MCF 10A (cell line): ENCODE results near the gene ANGEL2. TPM values are rescaled to one million over a fixed set of nuclear protein-coding genes. Genes with fewer than 3 reads are reported as not detected.

Experiments used
- BruUV-seq: library from RNA; stranded (reverse); fragments of 400-500 nt; replicated peaks from 2 replicates; lab custom pipeline; 2021; lab: Mats Ljungman, UMichigan
- CTCF ChIA-PET: fragments of 300-600 bp; sonication (Branson Sonifier 250); formaldehyde crosslinking; extraction: SDS; loops from one replicate; lab custom pipeline; 2021; ENCODE audit warnings: antibody characterized with exemption, inconsistent platforms; lab: Yijun Ruan, JAX
- POLR2A ChIA-PET: fragments of 300-600, 350-650 bp; sonication (Branson Sonifier 250); formaldehyde crosslinking; extraction: SDS; loops from one replicate; lab custom pipeline; 2020; ENCODE audit warnings: antibody characterized with exemption, inconsistent platforms; lab: Yijun Ruan, JAX
- DNase-seq: peaks from one replicate; pipeline ENCODE4 v3.0.0-alpha.2; 2018; ENCODE audit not compliant: unreplicated experiment
- H3K27ac Mint-ChIP-seq: one replicate; pipeline ENCODE4 v1.8.0; 2022; ENCODE audit warnings: mild to moderate bottlenecking, low read depth, mixed read lengths; ENCODE audit not compliant: unreplicated experiment
- H3K27me3 Mint-ChIP-seq: one replicate; pipeline ENCODE4 v1.8.0; 2022; ENCODE audit warnings: mixed read lengths; ENCODE audit not compliant: insufficient read depth, unreplicated experiment
- H3K36me3 Mint-ChIP-seq: one replicate; pipeline ENCODE4 v1.8.0; 2022; ENCODE audit warnings: mild to moderate bottlenecking, moderate library complexity, mixed read lengths; ENCODE audit not compliant: insufficient read depth, unreplicated experiment
- H3K4me1 Mint-ChIP-seq: one replicate; pipeline ENCODE4 v1.8.0; 2022; ENCODE audit warnings: mixed read lengths; ENCODE audit not compliant: insufficient read depth, unreplicated experiment
- H3K4me3 Mint-ChIP-seq: one replicate; pipeline ENCODE4 v1.8.0; 2022; ENCODE audit warnings: mild to moderate bottlenecking, moderate library complexity, mixed read lengths; ENCODE audit not compliant: unreplicated experiment
- H3K9me3 Mint-ChIP-seq: one replicate; pipeline ENCODE4 v1.8.0; 2022; ENCODE audit warnings: mixed read lengths; ENCODE audit not compliant: unreplicated experiment
- CTCF ChIP-seq: fragments of 200-600 bp; IDR thresholded peaks from one replicate; pipeline ENCODE4 v1.8.0; 2022; ENCODE audit warnings: antibody characterized with exemption, mild to moderate bottlenecking; ENCODE audit not compliant: unreplicated experiment
- intact Hi-C: fragments of 100-400 bp; cut with micrococcal nuclease; formaldehyde crosslinking; loops from 2 replicates; pipeline ENCODE4 v1.14.1; 2022
- total RNA-seq: library from RNA; stranded (reverse); gene quantifications from 2 replicates; pipeline ENCODE4 v1.2.3, GENCODE V29; 2022

Gene ANGEL2
- total RNA-seq, 1 experiment from 2014 or later: 89.7 TPM

- Mint-ChIP-seq H3K4me1 (peaks cover 9% of the 10 kb centered on the region), H3K9me3 (no peaks in the 10 kb centered on the region), H3K36me3 (peaks cover 72% of the 10 kb centered on the region), H3K27me3 (no peaks in the 10 kb centered on the region), H3K4me3 (no peak overlapping the region), H3K27ac (no peak overlapping the region)
- intact Hi-C loops: no loop called here
- CTCF ChIA-PET: interaction anchor here (0.6 to 2.1 kb wide), 12 partner anchors 8 to 535 kb away, joined by 3 to 11 read pairs (median 4); no protein-coding TSS in a partner anchor
- no peak for TF ChIP-seq CTCF
- POLR2A ChIA-PET: interaction anchor here (0.6 to 3.2 kb wide), 6 partner anchors 18 to 199 kb away, joined by 3 to 17 read pairs (median 6); partner anchors contain the start of genes NSL1 and TATDN3
- no TSS peak for BruUV-seq
- no peak for DNase-seq
Measured at GRCh38 chr1:212990276-212990675, 25.4 kb downstream of the ANGEL2 start.

GRCh38 chr1:212987702-212988322 is 27.9 kb downstream of the ANGEL2 start:
- Mint-ChIP-seq H3K9me3 (no peaks in the 10 kb centered on the region), H3K36me3 (peaks cover 48% of the 10 kb centered on the region), H3K27me3 (no peaks in the 10 kb centered on the region), H3K27ac (peak overlapping the region; percentile 22), H3K4me1 (peaks cover 9% of the 10 kb centered on the region), H3K4me3 (no peak overlapping the region)
- intact Hi-C loops: no loop called here
- CTCF ChIA-PET: interaction anchor here (0.6 to 4.6 kb wide), 10 partner anchors 8 to 518 kb away, joined by 3 to 76 read pairs (median 4); no protein-coding TSS in a partner anchor
- peak; percentile 74 for DNase-seq
- no TSS peak for BruUV-seq
- no peak for TF ChIP-seq CTCF
- POLR2A ChIA-PET: interaction anchor here (0.7 to 2.2 kb wide), 6 partner anchors 11 to 379 kb away, joined by 3 to 6 read pairs (median 4); partner anchors contain the start of genes ATF3, NSL1 and TATDN3

- ChIA-PET POLR2A (interaction anchor here (0.6 to 2.2 kb wide), 6 partner anchors 8 to 439 kb away, joined by 3 to 6 read pairs (median 4); no protein-coding TSS in a partner anchor), CTCF (interaction anchor here (0.6 to 4.6 kb wide), 7 partner anchors 10 to 1282 kb away, joined by 3 to 76 read pairs (median 4); no protein-coding TSS in a partner anchor)
- H3K27ac Mint-ChIP-seq: no peak overlapping the region
- no peak for TF ChIP-seq CTCF
- no peak for DNase-seq
- H3K36me3 Mint-ChIP-seq: peaks cover 35% of the 10 kb centered on the region
- H3K9me3 Mint-ChIP-seq: no peaks in the 10 kb centered on the region
- no peak overlapping the region for H3K4me3 Mint-ChIP-seq
- no TSS peak for BruUV-seq
- H3K4me1 Mint-ChIP-seq: peaks cover 9% of the 10 kb centered on the region
- no peaks in the 10 kb centered on the region for H3K27me3 Mint-ChIP-seq
- intact Hi-C loops: no loop called here
Measured at GRCh38 chr1:212986551-212986950, 29.1 kb downstream of the ANGEL2 start.

GRCh38 chr1:212984522-212985291 is 31.0 kb downstream of the ANGEL2 start:
- ChIA-PET CTCF (interaction anchor here (0.8 to 4.6 kb wide), 6 partner anchors 12 to 171 kb away, joined by 3 to 76 read pairs (median 4); no protein-coding TSS in a partner anchor), POLR2A (interaction anchor here (0.6 kb wide), 1 partner anchor 193 kb away, joined by 3 read pairs; the partner anchor contains the start of genes NSL1 and TATDN3)
- Mint-ChIP-seq H3K9me3 (no peaks in the 10 kb centered on the region), H3K4me3 (no peak overlapping the region), H3K27me3 (no peaks in the 10 kb centered on the region), H3K36me3 (peaks cover 17% of the 10 kb centered on the region), H3K4me1 (peaks cover 9% of the 10 kb centered on the region), H3K27ac (no peak overlapping the region)
- no TSS peak for BruUV-seq
- TF ChIP-seq CTCF: no peak
- intact Hi-C loops: no loop called here
- no peak for DNase-seq
